K562 (cell line): Measurements from ENCODE around the gene CGB3. TPM values are rescaled to one million over a fixed set of nuclear protein-coding genes. Genes with fewer than 3 reads are reported as not detected.
A peak's percentile ranks its signal among the peaks of the same experiment; 100 is the strongest.

Experiments used
- ATAC-seq: fragments of 200-7000 bp; cut with Tn5 transposase; 3 replicates; pipeline ENCODE4 v1.9.1; 2020; ENCODE audit warnings: moderate library complexity
- BruUV-seq: library from RNA; stranded (reverse); fragments of 400-500 nt; replicated peaks from 2 replicates; lab custom pipeline; 2021; lab: Mats Ljungman, UMichigan
- CTCF ChIA-PET: fragments of 300-600 bp; formaldehyde crosslinking; extraction: SDS; loops from one replicate; lab custom pipeline; 2021; ENCODE audit warnings: low intra/inter-chr PET ratio; lab: Yijun Ruan, JAX
- POLR2A ChIA-PET: fragments of 300-600, 350-650 bp; sonication (Branson Sonifier 250); formaldehyde crosslinking; extraction: SDS; loops from one replicate; lab custom pipeline; 2021; ENCODE audit warnings: antibody characterized with exemption, inconsistent platforms; lab: Yijun Ruan, JAX
- DNase-seq, 4 experiments: peaks; one replicate each; pipeline versions ENCODE4 v3.0.0 to v3.0.0-alpha.2; 2011 to 2018; ENCODE audit warnings: low spot score in 3 of 4, mixed read lengths in 3 of 4; ENCODE audit errors: extremely low read depth in 1 of 4
- FAIRE-seq: peaks from 2 replicates; lab custom pipeline; 2011; peaks lifted over from hg19 to GRCh38; lab: Jason Lieb, UNC
- H2AFZ ChIP-seq: 2 replicates; pipeline ENCODE4 v1.6.0; 2011; ENCODE audit warnings: low read depth, low read length, control low read depth, inconsistent platforms
- H3K27ac ChIP-seq: fragments of 200-600 bp; 3 replicates; pipeline ENCODE4 v1.8.0; 2011; ENCODE audit warnings: low read depth, mild to moderate bottlenecking, control low read depth, inconsistent platforms, low read length, moderate library complexity, mixed read lengths; ENCODE audit errors: extremely low read depth
- H3K27me3 ChIP-seq, 2 experiments: fragments of 300-600 bp in 1 of 2; 2 replicates in 1 of 2; 3 replicates in 1 of 2; pipeline versions ENCODE4 v1.6.0 to v1.8.0; 2011; ENCODE audit warnings: inconsistent platforms in 2 of 2, low read length in 2 of 2, mild to moderate bottlenecking in 1 of 2, mixed read lengths in 1 of 2, moderate library complexity in 1 of 2; ENCODE audit not compliant: control insufficient read depth in 2 of 2, insufficient read depth in 2 of 2
- H3K36me3 ChIP-seq: fragments of 300-600 bp; 3 replicates; pipeline ENCODE4 v1.8.0; 2011; ENCODE audit warnings: mild to moderate bottlenecking, low read length, inconsistent platforms; ENCODE audit not compliant: control insufficient read depth, insufficient read depth
- H3K4me1 ChIP-seq, 2 experiments: fragments of 200-600 bp in 1 of 2; replicated peaks in 1 of 2; 2 replicates in 1 of 2; 3 replicates in 1 of 2; pipeline versions ENCODE4 v1.5.1 to v1.8.0; 2011; ENCODE audit warnings: inconsistent platforms in 2 of 2, low read length in 2 of 2, mild to moderate bottlenecking in 1 of 2, mixed read lengths in 1 of 2, moderate library complexity in 1 of 2; ENCODE audit not compliant: control insufficient read depth in 2 of 2, insufficient read depth in 2 of 2
- H3K4me2 ChIP-seq: 2 replicates; pipeline ENCODE4 v1.6.1; 2011; ENCODE audit warnings: low read length, control low read depth, inconsistent platforms, mixed read lengths; ENCODE audit not compliant: insufficient read depth
- H3K4me3 ChIP-seq: fragments of 200-600 bp; sonication (generic), shearing (Covaris generic); 2 replicates; pipeline ENCODE4 v1.5.1; 2016; ENCODE audit warnings: control low read depth, inconsistent platforms
- H3K79me2 ChIP-seq: fragments of 200-600 bp; 3 replicates; pipeline ENCODE4 v1.8.0; 2011; ENCODE audit warnings: low read length, inconsistent platforms; ENCODE audit not compliant: control insufficient read depth, insufficient read depth
- H3K9ac ChIP-seq, 2 experiments: 2 replicates each; pipeline versions ENCODE4 v1.6.0 to v1.6.1; 2011; ENCODE audit warnings: low read depth in 2 of 2, low read length in 2 of 2, control low read depth in 1 of 2, inconsistent platforms in 1 of 2, mild to moderate bottlenecking in 1 of 2, mixed read lengths in 1 of 2; ENCODE audit not compliant: insufficient read depth in 1 of 2
- H3K9me1 ChIP-seq: one replicate; pipeline ENCODE4 v1.6.0; 2011; ENCODE audit warnings: inconsistent platforms, mild to moderate bottlenecking, low read length, moderate library complexity; ENCODE audit not compliant: control insufficient read depth, insufficient read depth
- H3K9me3 ChIP-seq: replicated peaks from 2 replicates; pipeline ENCODE4 v1.5.1; 2011; ENCODE audit warnings: low read depth, low read length, inconsistent platforms; ENCODE audit not compliant: control insufficient read depth, insufficient read depth
- H4K20me1 ChIP-seq: replicated peaks from 2 replicates; pipeline ENCODE4 v1.6.1; 2011; ENCODE audit warnings: low read length, inconsistent platforms, mixed read lengths; ENCODE audit not compliant: control insufficient read depth, insufficient read depth
- EZH2 ChIP-seq: IDR thresholded peaks from 2 replicates; pipeline ENCODE4 v1.6.1; 2012; ENCODE audit warnings: low read depth, mild to moderate bottlenecking, inconsistent platforms, low read length, borderline replicate concordance
- L3MBTL2 ChIP-seq: fragments of 450-650 bp; IDR thresholded peaks from 2 replicates; pipeline ENCODE4 v1.6.1; 2016; ENCODE audit warnings: mild to moderate bottlenecking, moderate library complexity
- POLR2A ChIP-seq: fragments of 450-650 bp; conservative IDR thresholded peaks from 2 replicates; pipeline ENCODE4 v1.6.1; 2016
- SMC3 ChIP-seq: conservative IDR thresholded peaks from 2 replicates; pipeline ENCODE4 v1.6.1; 2011; ENCODE audit warnings: low read depth, low read length, improper control_type of control experiment; ENCODE audit not compliant: insufficient read depth
- WGBS: fragments of 100-300 bp; shearing (Covaris generic); methylation state at CpG from one replicate; pipeline ENCODE4 v1.1.6; 2016; ENCODE audit warnings: low coverage, mixed read lengths; ENCODE audit not compliant: insufficient coverage; ENCODE audit errors: missing lambda C conversion rate; 5-methylcytosine and 5-hydroxymethylcytosine counted together
- in situ Hi-C: fragments of 300-500 bp; cut with MboI; formaldehyde crosslinking; loops from 4 replicates; pipeline ENCODE4 v1.15.0; 2018; ENCODE audit warnings: inconsistent platforms, mixed read lengths
- intact Hi-C: fragments of 100-400 bp; cut with micrococcal nuclease; formaldehyde crosslinking; loops from 2 replicates; pipeline ENCODE4 v1.14.2; 2022
- polyA plus RNA-seq, 8 experiments: library from polyadenylated mRNA; depleted of rRNA in 4 of 8; stranded (reverse) in 5 of 8; unstranded in 3 of 8; fragments of >200 nt; fragmentation: Nextera tagmentation in 2 of 8; fragmentation: Illumina TruSeq in 1 of 8; extraction: Ambion mirVana in 2 of 8; extraction: Trizol in 1 of 8; gene quantifications; 2 replicates each; pipeline versions ENCODE4 v1.2.1 to v1.2.3, GENCODE V29; 2011 to 2014; ENCODE audit warnings: inconsistent platforms in 1 of 8, missing spikeins in 1 of 8
- total RNA-seq, 7 experiments: library from RNA; depleted of rRNA in 6 of 7; stranded (reverse); fragments of >200 nt in 6 of 7; fragmentation: Illumina TruSeq in 2 of 7; extraction: Trizol in 2 of 7; gene quantifications; 2 replicates each; pipeline versions ENCODE4 v1.2.1 to v1.2.3, GENCODE V29; 2011 to 2021; ENCODE audit warnings: low replicate concordance in 1 of 7
- TF ChIP-seq, protein P1 (sequence below), 2 experiments: fragments of 450-650 bp; IDR thresholded peaks; 2 replicates each; pipeline ENCODE4 v1.6.1; 2018; ENCODE audit warnings: mild to moderate bottlenecking in 2 of 2, low read depth in 1 of 2; ENCODE audit not compliant: partially characterized antibody in 2 of 2
- TF ChIP-seq, protein P2 (sequence below), 2 experiments: IDR thresholded peaks; 2 replicates each; pipeline ENCODE4 v1.6.1; 2011; ENCODE audit warnings: borderline replicate concordance in 1 of 2, control low read depth in 1 of 2, low read depth in 1 of 2, low read length in 1 of 2, mild to moderate bottlenecking in 1 of 2, mixed read lengths in 1 of 2, moderate library complexity in 1 of 2; ENCODE audit not compliant: insufficient read depth in 1 of 2, insufficient read length in 1 of 2, poor library complexity in 1 of 2, severe bottlenecking in 1 of 2; ENCODE audit errors: extremely low read depth in 1 of 2
- TF ChIP-seq, protein P3 (sequence below), 3 experiments: IDR thresholded peaks in 2 of 3; conservative IDR thresholded peaks in 1 of 3; 2 replicates each; pipeline ENCODE4 v1.5.1; 2011 to 2012; ENCODE audit warnings: low read length in 3 of 3, mild to moderate bottlenecking in 3 of 3, control low read depth in 2 of 3, improper control_type of control experiment in 1 of 3, inconsistent platforms in 1 of 3, low read depth in 1 of 3, mixed read lengths in 1 of 3, moderate library complexity in 1 of 3; ENCODE audit not compliant: insufficient read depth in 2 of 3
- TF ChIP-seq, protein P4 (sequence below): IDR thresholded peaks from 2 replicates; pipeline ENCODE4 v1.6.1; 2011; ENCODE audit warnings: borderline replicate concordance, low read depth, mild to moderate bottlenecking, moderate library complexity, low read length; ENCODE audit not compliant: insufficient read depth, poor library complexity, severe bottlenecking

Gene CGB3
- total and polyA plus RNA-seq, 9 of the 15 experiments (the other 6 are each of a cell fraction or from before 2014, with no cell fraction given), result not detected

DNA sequence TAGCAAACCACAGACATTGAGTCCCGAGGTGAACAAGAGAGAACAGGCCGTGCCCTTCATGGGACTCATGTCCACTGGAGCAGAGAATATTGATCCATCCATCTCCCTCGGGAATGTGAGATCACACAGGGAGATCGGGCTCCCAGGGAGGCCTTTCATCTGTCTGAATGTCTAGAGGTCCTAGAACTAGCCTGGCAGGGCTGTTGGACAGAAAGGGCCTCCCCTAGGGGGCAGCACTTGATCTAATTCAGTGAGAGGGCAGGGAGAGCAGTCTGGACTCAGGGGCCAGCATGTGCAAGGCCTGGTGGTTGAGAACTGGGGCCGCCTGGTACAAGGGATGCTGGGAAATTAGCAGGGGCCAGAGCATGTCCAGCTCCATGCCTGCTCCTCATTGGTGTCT lies 26.2 kb downstream of the CGB3 start:
- FAIRE-seq (peak; percentile 74), ATAC-seq (peak; percentile 53), DNase-seq (peak; percentile 61 to 84 (median 70))
- intact Hi-C loops (loop anchor here (2.0 to 10.0 kb wide), 3 partner anchors 77 to 227 kb away; partner anchors contain the start of genes HRC and TRPM4), in situ Hi-C loops (no loop called here)
- BruUV-seq, result no TSS peak
- H3K4me3 ChIP-seq, result no peak overlapping the region
- H4K20me1 ChIP-seq, result 0 out of 2 replicates have a peak, but pooled peaks cover 5% of the 10 kb centered on the region
- no peak overlapping the region for H2AFZ ChIP-seq
- H3K4me1 ChIP-seq, result peaks cover 0 to 10% of the 10 kb centered on the region in 2 experiments; a peak in 4 of 5 replicates
- H3K9me1 ChIP-seq, result no peaks in the 10 kb centered on the region
- 62% methylated on average over 5 of the region's 5 CpGs for WGBS
- ChIA-PET CTCF (no interaction called here), POLR2A (interaction anchor here (0.5 to 1.2 kb wide), 6 partner anchors 9 to 212 kb away, joined by 3 to 5 read pairs (median 3); no protein-coding TSS in a partner anchor)
- H3K27me3 ChIP-seq, result no peaks in the 10 kb centered on the region
- no peak overlapping the region for H3K4me2 ChIP-seq
- peaks cover 58% of the 10 kb centered on the region for H3K36me3 ChIP-seq
- no peaks in the 10 kb centered on the region for H3K9me3 ChIP-seq
- H3K27ac ChIP-seq, result no peak overlapping the region
- H3K79me2 ChIP-seq, result peaks cover 63% of the 10 kb centered on the region
- no peak overlapping the region for H3K9ac ChIP-seq
- TF ChIP-seq, protein P1, sequence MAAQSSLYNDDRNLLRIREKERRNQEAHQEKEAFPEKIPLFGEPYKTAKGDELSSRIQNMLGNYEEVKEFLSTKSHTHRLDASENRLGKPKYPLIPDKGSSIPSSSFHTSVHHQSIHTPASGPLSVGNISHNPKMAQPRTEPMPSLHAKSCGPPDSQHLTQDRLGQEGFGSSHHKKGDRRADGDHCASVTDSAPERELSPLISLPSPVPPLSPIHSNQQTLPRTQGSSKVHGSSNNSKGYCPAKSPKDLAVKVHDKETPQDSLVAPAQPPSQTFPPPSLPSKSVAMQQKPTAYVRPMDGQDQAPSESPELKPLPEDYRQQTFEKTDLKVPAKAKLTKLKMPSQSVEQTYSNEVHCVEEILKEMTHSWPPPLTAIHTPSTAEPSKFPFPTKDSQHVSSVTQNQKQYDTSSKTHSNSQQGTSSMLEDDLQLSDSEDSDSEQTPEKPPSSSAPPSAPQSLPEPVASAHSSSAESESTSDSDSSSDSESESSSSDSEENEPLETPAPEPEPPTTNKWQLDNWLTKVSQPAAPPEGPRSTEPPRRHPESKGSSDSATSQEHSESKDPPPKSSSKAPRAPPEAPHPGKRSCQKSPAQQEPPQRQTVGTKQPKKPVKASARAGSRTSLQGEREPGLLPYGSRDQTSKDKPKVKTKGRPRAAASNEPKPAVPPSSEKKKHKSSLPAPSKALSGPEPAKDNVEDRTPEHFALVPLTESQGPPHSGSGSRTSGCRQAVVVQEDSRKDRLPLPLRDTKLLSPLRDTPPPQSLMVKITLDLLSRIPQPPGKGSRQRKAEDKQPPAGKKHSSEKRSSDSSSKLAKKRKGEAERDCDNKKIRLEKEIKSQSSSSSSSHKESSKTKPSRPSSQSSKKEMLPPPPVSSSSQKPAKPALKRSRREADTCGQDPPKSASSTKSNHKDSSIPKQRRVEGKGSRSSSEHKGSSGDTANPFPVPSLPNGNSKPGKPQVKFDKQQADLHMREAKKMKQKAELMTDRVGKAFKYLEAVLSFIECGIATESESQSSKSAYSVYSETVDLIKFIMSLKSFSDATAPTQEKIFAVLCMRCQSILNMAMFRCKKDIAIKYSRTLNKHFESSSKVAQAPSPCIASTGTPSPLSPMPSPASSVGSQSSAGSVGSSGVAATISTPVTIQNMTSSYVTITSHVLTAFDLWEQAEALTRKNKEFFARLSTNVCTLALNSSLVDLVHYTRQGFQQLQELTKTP (IDR thresholded peaks at IDR 0.05; ENCODE audit: low read depth in 1 of 2, partially characterized antibody in 2 of 2), result no peak
- TF ChIP-seq, protein P2, sequence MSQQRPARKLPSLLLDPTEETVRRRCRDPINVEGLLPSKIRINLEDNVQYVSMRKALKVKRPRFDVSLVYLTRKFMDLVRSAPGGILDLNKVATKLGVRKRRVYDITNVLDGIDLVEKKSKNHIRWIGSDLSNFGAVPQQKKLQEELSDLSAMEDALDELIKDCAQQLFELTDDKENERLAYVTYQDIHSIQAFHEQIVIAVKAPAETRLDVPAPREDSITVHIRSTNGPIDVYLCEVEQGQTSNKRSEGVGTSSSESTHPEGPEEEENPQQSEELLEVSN (IDR thresholded peaks at IDR 0.05; ENCODE audit: borderline replicate concordance in 1 of 2, extremely low read depth in 1 of 2, insufficient read depth in 1 of 2, insufficient read length in 1 of 2, low read depth in 1 of 2, low read length in 1 of 2, poor library complexity in 1 of 2, severe bottlenecking in 1 of 2), result peak in 1 of 2 experiments; percentile 33
- TF ChIP-seq, protein P3, sequence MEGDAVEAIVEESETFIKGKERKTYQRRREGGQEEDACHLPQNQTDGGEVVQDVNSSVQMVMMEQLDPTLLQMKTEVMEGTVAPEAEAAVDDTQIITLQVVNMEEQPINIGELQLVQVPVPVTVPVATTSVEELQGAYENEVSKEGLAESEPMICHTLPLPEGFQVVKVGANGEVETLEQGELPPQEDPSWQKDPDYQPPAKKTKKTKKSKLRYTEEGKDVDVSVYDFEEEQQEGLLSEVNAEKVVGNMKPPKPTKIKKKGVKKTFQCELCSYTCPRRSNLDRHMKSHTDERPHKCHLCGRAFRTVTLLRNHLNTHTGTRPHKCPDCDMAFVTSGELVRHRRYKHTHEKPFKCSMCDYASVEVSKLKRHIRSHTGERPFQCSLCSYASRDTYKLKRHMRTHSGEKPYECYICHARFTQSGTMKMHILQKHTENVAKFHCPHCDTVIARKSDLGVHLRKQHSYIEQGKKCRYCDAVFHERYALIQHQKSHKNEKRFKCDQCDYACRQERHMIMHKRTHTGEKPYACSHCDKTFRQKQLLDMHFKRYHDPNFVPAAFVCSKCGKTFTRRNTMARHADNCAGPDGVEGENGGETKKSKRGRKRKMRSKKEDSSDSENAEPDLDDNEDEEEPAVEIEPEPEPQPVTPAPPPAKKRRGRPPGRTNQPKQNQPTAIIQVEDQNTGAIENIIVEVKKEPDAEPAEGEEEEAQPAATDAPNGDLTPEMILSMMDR (IDR thresholded peaks at IDR 0.05 in 2 of 3, conservative IDR thresholded peaks at IDR 0.05 in 1 of 3; ENCODE audit: insufficient read depth in 2 of 3, low read depth in 1 of 3, low read length in 3 of 3), result peak; percentile 64 to 79 (median 74)
- peak; percentile 27; the same call in 1 of the 2 replicates for TF ChIP-seq L3MBTL2
- TF ChIP-seq, protein P4, sequence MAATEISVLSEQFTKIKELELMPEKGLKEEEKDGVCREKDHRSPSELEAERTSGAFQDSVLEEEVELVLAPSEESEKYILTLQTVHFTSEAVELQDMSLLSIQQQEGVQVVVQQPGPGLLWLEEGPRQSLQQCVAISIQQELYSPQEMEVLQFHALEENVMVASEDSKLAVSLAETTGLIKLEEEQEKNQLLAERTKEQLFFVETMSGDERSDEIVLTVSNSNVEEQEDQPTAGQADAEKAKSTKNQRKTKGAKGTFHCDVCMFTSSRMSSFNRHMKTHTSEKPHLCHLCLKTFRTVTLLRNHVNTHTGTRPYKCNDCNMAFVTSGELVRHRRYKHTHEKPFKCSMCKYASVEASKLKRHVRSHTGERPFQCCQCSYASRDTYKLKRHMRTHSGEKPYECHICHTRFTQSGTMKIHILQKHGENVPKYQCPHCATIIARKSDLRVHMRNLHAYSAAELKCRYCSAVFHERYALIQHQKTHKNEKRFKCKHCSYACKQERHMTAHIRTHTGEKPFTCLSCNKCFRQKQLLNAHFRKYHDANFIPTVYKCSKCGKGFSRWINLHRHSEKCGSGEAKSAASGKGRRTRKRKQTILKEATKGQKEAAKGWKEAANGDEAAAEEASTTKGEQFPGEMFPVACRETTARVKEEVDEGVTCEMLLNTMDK, result peak; percentile 92
- TF ChIP-seq POLR2A, result 0 out of 2 replicates have a peak, but pooled peaks have one; percentile 11
- 0 out of 2 replicates have a peak, but pooled peaks have one; percentile 9 for TF ChIP-seq SMC3
- TF ChIP-seq EZH2, result no peak
